ENCODE measurements around the gene ACTR10.

ACTR10 gene

DNA sequence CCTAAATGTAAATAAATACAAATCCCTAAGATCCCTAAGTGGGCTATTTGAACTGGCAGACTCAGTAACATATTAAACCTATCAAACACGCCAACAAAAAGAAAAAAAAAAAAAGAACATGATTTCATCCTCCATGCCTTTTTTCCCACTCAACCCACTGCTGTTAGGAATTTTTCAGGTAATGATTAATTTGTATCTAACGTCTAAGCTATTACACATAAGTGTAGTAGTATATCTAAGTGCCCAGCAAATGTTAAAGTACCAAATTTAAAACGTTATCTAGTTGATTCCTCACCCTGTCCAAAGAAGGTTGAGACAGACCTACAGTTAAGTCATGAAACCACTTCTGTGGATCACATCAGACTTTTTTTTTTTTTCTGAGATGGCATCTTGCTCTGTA lies 82.0 kb downstream of the ACTR10 start:
- DNase-seq (ENCODE audit: low read depth in 3 of 3), result no peak

DNA sequence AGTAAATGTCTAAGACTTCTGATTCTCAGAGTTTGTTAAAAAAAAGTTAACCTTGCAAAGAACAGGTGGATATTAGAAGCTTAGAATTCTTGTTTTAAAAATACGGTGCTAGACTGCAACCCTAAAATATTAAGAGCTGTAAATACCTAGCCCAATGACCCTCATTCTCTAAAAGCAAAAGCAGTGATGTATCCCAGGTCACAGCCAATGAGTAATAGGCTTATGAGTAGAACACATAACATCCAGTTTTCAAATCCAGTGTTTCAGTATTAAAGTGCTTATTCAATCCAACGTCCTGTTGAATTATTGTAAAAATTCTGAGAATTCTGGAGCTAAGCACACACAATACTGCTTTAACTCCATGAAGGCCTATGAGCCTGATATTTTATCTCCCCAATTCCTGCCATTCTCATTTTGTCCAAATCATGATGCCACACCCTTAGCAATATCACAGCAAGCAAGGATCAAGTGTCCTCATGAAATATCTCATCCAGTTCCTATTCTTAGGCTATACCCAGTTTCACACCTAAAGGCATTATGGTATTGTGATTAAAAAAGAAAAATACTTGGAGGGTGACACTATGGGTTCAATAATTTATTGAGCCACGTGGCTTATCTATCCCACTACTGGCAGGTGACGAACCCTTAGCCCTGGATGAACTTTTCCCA lies 83.1 kb downstream of the ACTR10 start:
- no peak for DNase-seq (ENCODE audit: low read depth in 3 of 3)

DNA sequence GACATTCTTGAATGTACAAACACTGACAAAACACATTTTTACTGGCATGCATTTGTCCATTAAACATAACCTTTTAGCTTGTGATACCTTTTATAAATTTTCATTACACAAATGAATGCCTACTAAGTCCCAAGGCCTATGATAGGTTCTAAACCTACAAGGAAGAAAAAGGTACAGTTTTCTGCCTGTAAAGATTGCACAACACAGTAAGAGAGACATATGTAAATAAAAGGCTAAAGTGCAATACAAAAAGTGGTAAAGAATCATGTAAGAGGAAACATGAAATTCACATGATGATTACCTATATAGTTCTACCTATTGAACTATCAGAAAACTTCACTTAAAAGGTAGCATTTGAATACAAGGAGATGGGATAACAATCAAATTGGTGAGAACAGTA lies 83.8 kb downstream of the ACTR10 start:
- no peak for DNase-seq (ENCODE audit: low read depth in 3 of 3)

DNA sequence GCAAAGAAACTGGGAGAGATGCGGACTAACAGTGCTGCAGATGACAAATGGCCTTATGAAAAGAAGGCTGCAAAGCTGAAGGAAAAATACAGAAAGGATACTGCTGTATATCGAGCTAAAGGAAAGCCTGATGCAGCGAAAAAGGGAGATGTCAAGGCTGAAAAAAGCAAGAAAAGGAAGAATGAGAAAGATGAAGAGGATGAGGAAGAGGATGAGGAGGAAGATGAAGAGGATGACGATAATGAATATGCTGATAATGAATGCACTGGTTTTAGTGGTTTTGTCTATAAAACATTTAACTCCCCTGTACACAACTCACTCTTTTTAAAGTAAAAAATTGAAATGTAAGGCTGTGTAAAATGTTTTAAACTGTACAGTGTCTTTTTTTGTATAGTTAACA lies 85.2 kb downstream of the ACTR10 start:
- no peak for DNase-seq (ENCODE audit: low read depth in 3 of 3)

All from stimulated activated CD4-positive, alpha-beta T cell treated with anti-CD3 and anti-CD28 coated beads, TNF-alpha, amount 100 ng/mL, for 24 hours (primary cell).